GM18526 (cell line): Measurements from ENCODE around the gene STAT3.

Experiments
- POLR2A ChIP-seq: IDR thresholded peaks from 3 replicates; pipeline ENCODE4 v1.6.1; 2011; ENCODE audit not compliant: insufficient read length; ENCODE audit errors: extremely low read depth

Gene STAT3

GRCh38 chr17:42394838-42395237, 6.6 kb upstream of the STAT3 start:
- no peak for TF ChIP-seq POLR2A

GRCh38 chr17:42392692-42393415, 4.6 kb upstream of the STAT3 start:
- TF ChIP-seq POLR2A = no peak

GRCh38 chr17:42389899-42390298, 1.7 kb upstream of the STAT3 start:
- TF ChIP-seq POLR2A = no peak

GRCh38 chr17:42389135-42389417, 834 bp upstream of the STAT3 start:
- no peak for TF ChIP-seq POLR2A

- no peak for TF ChIP-seq POLR2A
Measured at GRCh38 chr17:42387661-42388380, 421 bp downstream of the STAT3 start.

- TF ChIP-seq POLR2A = no peak
Measured at GRCh38 chr17:42386777-42387657, 1.2 kb downstream of the STAT3 start.

GRCh38 chr17:42381898-42382297, 6.3 kb downstream of the STAT3 start:
- no peak for TF ChIP-seq POLR2A

GRCh38 chr17:42380935-42381334, 7.3 kb downstream of the STAT3 start:
- no peak for TF ChIP-seq POLR2A

GRCh38 chr17:42378959-42379594, 9.2 kb downstream of the STAT3 start:
- no peak for TF ChIP-seq POLR2A

GRCh38 chr17:42378359-42378958, 9.8 kb downstream of the STAT3 start:
- TF ChIP-seq POLR2A = no peak

- TF ChIP-seq POLR2A = no peak
Measured at GRCh38 chr17:42373896-42374295, 14.3 kb downstream of the STAT3 start.

GRCh38 chr17:42372142-42372541, 16.1 kb downstream of the STAT3 start:
- TF ChIP-seq POLR2A = no peak

- no peak for TF ChIP-seq POLR2A
Measured at GRCh38 chr17:42365136-42365535, 23.1 kb downstream of the STAT3 start.

- no peak for TF ChIP-seq POLR2A
Measured at GRCh38 chr17:42363767-42364585, 24.3 kb downstream of the STAT3 start.
